ENCODE measurements around the gene ZMIZ2. TPM values are rescaled to one million over a fixed set of nuclear protein-coding genes. Genes with fewer than 3 reads are reported as not detected.

ZMIZ2 gene
- total RNA-seq, 1 donor, result 18.8 TPM

- no peak overlapping the region for H3K4me2 ChIP-seq (ENCODE audit: insufficient read depth, low read length)
- no peak for TF ChIP-seq CTCF (IDR thresholded peaks at IDR 0.05; ENCODE audit: extremely low read depth, low read depth, low read length)
- H2AFZ ChIP-seq (ENCODE audit: low read length), result no peak overlapping the region
- H3K36me3 ChIP-seq (ENCODE audit: insufficient read depth, low read length), result peaks cover 16% of the 10 kb centered on the region
- peaks cover 2% of the 10 kb centered on the region for H3K4me1 ChIP-seq (ENCODE audit: insufficient read depth, low read length)
- peaks cover 63% of the 10 kb centered on the region for H3K79me2 ChIP-seq (ENCODE audit: insufficient read depth, low read length)
- H3K27ac ChIP-seq (ENCODE audit: low read depth, low read length), result peak overlapping the region; percentile 11
- H3K4me3 ChIP-seq (ENCODE audit: insufficient read depth, low read length), result no peak overlapping the region
- H3K9me3 ChIP-seq (ENCODE audit: low read depth, low read length), result no peaks in the 10 kb centered on the region
- no peaks in the 10 kb centered on the region for H3K27me3 ChIP-seq (ENCODE audit: insufficient read depth, low read length)
- H4K20me1 ChIP-seq (ENCODE audit: insufficient read depth, low read length), result peaks cover 26% of the 10 kb centered on the region
- peak; percentile 91 for DNase-seq (ENCODE audit: insufficient read length, low spot score, missing footprints)
These were observed 7.3 kb downstream of the ZMIZ2 start for GRCh38 chr7:44755698-44756627.

DNA sequence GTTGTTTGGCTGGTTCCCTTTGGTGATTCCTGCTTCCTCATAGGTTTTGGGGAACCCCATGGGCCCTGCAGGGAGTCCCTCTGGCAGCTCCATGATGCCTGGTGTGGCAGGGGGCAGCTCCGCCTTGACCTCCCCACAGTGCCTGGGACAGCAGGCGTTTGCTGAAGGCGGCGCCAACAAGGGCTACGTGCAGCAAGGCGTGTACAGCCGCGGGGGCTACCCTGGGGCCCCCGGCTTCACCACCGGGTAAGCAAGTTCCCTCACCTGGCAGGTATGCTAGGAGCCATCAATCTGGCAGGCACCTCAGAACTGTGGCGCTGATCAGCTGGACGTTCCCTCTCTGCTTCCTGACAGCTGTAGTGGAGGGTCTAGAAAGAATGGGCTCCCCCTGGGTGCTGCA lies 8.3 kb downstream of the ZMIZ2 start:
- DNase-seq (ENCODE audit: insufficient read length, low spot score, missing footprints), result no peak
- H3K36me3 ChIP-seq (ENCODE audit: insufficient read depth, low read length), result peaks cover 18% of the 10 kb centered on the region
- no peaks in the 10 kb centered on the region for H3K9me3 ChIP-seq (ENCODE audit: low read depth, low read length)
- peaks cover 2% of the 10 kb centered on the region for H3K4me1 ChIP-seq (ENCODE audit: insufficient read depth, low read length)
- peaks cover 53% of the 10 kb centered on the region for H3K79me2 ChIP-seq (ENCODE audit: insufficient read depth, low read length)
- no peak for TF ChIP-seq CTCF (IDR thresholded peaks at IDR 0.05; ENCODE audit: extremely low read depth, low read depth, low read length)
- no peaks in the 10 kb centered on the region for H3K27me3 ChIP-seq (ENCODE audit: insufficient read depth, low read length)
- no peak overlapping the region for H3K27ac ChIP-seq (ENCODE audit: low read depth, low read length)
- H3K4me2 ChIP-seq (ENCODE audit: insufficient read depth, low read length), result no peak overlapping the region
- H2AFZ ChIP-seq (ENCODE audit: low read length), result no peak overlapping the region
- peaks cover 20% of the 10 kb centered on the region for H4K20me1 ChIP-seq (ENCODE audit: insufficient read depth, low read length)
- H3K4me3 ChIP-seq (ENCODE audit: insufficient read depth, low read length), result no peak overlapping the region

DNA sequence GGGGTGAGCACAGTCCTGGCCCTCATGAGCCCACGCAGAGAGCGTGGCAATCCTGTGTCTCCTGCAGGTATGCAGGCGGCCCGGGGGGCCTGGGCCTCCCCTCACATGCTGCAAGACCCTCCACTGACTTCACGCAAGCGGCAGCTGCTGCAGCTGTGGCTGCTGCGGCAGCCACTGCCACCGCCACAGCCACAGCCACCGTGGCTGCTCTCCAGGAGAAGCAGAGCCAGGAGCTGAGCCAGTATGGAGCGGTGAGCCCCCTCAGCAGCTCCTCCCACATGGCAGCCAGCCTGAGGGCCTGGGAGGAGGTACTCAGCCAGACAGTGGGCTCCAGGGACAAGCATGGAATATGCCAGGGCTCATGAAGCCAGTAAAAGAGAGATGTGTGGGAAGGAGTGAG lies 8.7 kb downstream of the ZMIZ2 start:
- Histone ChIP-seq H3K27ac (ENCODE audit: low read depth, low read length) (no peak overlapping the region), H4K20me1 (ENCODE audit: insufficient read depth, low read length) (peaks cover 20% of the 10 kb centered on the region), H3K36me3 (ENCODE audit: insufficient read depth, low read length) (peaks cover 22% of the 10 kb centered on the region), H3K79me2 (ENCODE audit: insufficient read depth, low read length) (peaks cover 49% of the 10 kb centered on the region), H3K4me1 (ENCODE audit: insufficient read depth, low read length) (peaks cover 2% of the 10 kb centered on the region), H3K4me3 (ENCODE audit: insufficient read depth, low read length) (no peak overlapping the region), H3K27me3 (ENCODE audit: insufficient read depth, low read length) (no peaks in the 10 kb centered on the region), H3K9me3 (ENCODE audit: low read depth, low read length) (no peaks in the 10 kb centered on the region), H3K4me2 (ENCODE audit: insufficient read depth, low read length) (no peak overlapping the region), H2AFZ (ENCODE audit: low read length) (no peak overlapping the region)
- peak; percentile 92 for DNase-seq (ENCODE audit: insufficient read length, low spot score, missing footprints)
- TF ChIP-seq CTCF (IDR thresholded peaks at IDR 0.05; ENCODE audit: extremely low read depth, low read depth, low read length), result no peak

DNA sequence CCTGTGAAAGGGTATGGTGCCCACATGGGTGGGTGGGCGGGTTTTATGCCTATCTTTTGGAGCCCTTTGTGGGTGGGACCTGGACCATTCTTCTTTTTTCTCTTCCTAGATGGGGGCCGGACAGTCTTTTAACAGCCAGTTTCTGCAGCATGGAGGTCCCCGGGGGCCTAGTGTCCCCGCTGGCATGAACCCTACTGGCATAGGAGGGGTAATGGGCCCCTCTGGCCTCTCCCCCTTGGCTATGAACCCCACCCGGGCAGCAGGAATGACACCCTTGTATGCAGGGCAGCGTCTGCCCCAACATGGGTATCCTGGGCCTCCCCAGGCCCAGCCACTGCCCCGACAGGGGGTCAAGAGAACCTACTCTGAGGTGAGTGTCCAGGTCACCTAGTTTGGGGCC lies 9.1 kb downstream of the ZMIZ2 start:
- peaks cover 20% of the 10 kb centered on the region for H4K20me1 ChIP-seq (ENCODE audit: insufficient read depth, low read length)
- H3K9me3 ChIP-seq (ENCODE audit: low read depth, low read length), result no peaks in the 10 kb centered on the region
- no peak for DNase-seq (ENCODE audit: insufficient read length, low spot score, missing footprints)
- H3K27ac ChIP-seq (ENCODE audit: low read depth, low read length), result no peak overlapping the region
- peaks cover 2% of the 10 kb centered on the region for H3K4me1 ChIP-seq (ENCODE audit: insufficient read depth, low read length)
- no peaks in the 10 kb centered on the region for H3K27me3 ChIP-seq (ENCODE audit: insufficient read depth, low read length)
- peaks cover 45% of the 10 kb centered on the region for H3K79me2 ChIP-seq (ENCODE audit: insufficient read depth, low read length)
- no peak overlapping the region for H2AFZ ChIP-seq (ENCODE audit: low read length)
- H3K4me2 ChIP-seq (ENCODE audit: insufficient read depth, low read length), result no peak overlapping the region
- peaks cover 26% of the 10 kb centered on the region for H3K36me3 ChIP-seq (ENCODE audit: insufficient read depth, low read length)
- H3K4me3 ChIP-seq (ENCODE audit: insufficient read depth, low read length), result no peak overlapping the region
- no peak for TF ChIP-seq CTCF (IDR thresholded peaks at IDR 0.05; ENCODE audit: extremely low read depth, low read depth, low read length)
